Measurements from ENCODE around the gene RRBP1.

DNA sequence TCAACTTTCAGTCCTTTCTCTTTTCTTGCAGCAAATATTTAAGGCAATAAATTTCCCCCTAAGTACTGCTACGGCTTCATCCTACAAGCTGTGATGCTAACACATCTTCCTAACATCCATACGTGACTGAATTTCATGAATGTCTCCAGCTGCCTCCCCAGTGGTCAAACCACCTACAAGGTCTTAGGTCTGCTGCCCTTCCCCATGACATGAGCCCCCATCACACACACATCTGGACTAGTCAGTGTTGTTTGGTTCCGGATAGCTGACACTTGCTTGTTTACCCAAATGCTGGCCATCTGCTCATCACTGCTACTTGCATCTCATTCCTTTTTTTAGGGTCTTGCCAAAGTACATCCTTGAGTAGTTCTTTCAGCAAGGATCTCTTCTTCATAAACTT, 14.6 kb downstream of the RRBP1 start:
- TF ChIP-seq, protein P1, sequence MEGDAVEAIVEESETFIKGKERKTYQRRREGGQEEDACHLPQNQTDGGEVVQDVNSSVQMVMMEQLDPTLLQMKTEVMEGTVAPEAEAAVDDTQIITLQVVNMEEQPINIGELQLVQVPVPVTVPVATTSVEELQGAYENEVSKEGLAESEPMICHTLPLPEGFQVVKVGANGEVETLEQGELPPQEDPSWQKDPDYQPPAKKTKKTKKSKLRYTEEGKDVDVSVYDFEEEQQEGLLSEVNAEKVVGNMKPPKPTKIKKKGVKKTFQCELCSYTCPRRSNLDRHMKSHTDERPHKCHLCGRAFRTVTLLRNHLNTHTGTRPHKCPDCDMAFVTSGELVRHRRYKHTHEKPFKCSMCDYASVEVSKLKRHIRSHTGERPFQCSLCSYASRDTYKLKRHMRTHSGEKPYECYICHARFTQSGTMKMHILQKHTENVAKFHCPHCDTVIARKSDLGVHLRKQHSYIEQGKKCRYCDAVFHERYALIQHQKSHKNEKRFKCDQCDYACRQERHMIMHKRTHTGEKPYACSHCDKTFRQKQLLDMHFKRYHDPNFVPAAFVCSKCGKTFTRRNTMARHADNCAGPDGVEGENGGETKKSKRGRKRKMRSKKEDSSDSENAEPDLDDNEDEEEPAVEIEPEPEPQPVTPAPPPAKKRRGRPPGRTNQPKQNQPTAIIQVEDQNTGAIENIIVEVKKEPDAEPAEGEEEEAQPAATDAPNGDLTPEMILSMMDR (conservative IDR thresholded peaks at IDR 0.05; ENCODE audit: low read length), result no peak
- TF ChIP-seq EZH2phosphoT487 (IDR thresholded peaks at IDR 0.05; ENCODE audit: borderline replicate concordance), result no peak
